NB4 (cell line): Measurements from ENCODE around the gene MICAL3.

Experiments
- CTCF ChIP-seq: IDR thresholded peaks from one replicate; pipeline ENCODE4 v1.5.1; 2012; ENCODE audit warnings: low read depth, low read length
- MAX ChIP-seq: IDR thresholded peaks from 2 replicates; pipeline ENCODE4 v1.6.1; 2011; ENCODE audit warnings: low read depth, low read length
- MYC ChIP-seq: IDR thresholded peaks from 2 replicates; pipeline ENCODE4 v1.6.1; 2011; ENCODE audit warnings: low read depth, low read length
- POLR2A ChIP-seq: IDR thresholded peaks from 2 replicates; pipeline ENCODE4 v1.6.1; 2011; ENCODE audit warnings: mild to moderate bottlenecking; ENCODE audit not compliant: insufficient read length; ENCODE audit errors: extremely low read depth

- TF ChIP-seq CTCF (no peak), POLR2A (no peak), MYC (no peak), MAX (no peak)
These were observed 113.1 kb downstream of the MICAL3 start for GRCh38 chr22:17911312-17911705.
